Amniotic stem cell (primary cell): ENCODE results near the gene MAEA.
A peak's percentile ranks its signal among the peaks of the same experiment; 100 is the strongest.
"Not testable (repeated sequence)": the region's sequence is repeated elsewhere in the genome, so short reads cannot be mapped to it uniquely, and the experiment has no call there.

Experiments used
- DNase-seq: peaks from one replicate; lab custom pipeline; 2025; lab: John Stamatoyannopoulos, UW

MAEA gene

DNA sequence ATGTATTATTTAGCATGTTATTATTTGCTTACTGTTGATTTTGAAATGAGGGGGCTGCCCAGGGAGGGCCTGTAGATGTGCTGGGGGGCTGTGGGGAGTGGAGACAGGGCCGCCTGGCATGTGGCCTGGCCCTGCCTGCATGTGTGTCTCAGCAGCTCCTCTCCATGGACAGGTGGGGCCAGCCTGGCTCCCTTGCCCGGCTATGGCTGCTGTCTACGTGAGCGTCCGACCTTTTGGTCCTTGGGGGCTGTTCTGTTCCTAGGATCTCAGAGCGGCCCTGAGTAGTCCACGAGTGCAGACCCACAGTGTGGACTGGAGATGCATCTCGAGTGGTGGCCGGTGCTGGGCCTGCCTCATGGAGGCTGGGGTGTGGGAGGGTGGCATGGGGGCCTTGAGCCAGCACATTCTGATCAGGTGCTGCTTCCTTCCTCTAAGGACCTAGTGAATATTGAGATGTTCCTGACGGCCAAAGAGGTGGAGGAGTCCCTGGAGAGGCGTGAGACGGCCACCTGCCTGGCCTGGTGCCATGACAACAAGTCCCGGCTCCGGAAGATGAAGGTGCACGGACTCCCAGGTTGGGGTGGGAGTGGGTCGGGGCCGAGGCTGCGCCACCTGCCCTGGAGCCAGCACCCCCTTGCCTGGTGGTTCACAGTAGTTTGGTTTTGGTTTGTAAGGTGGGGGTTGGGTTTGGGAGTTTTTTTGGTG is 32.4 kb downstream of the MAEA start:
- no peak for DNase-seq

DNA sequence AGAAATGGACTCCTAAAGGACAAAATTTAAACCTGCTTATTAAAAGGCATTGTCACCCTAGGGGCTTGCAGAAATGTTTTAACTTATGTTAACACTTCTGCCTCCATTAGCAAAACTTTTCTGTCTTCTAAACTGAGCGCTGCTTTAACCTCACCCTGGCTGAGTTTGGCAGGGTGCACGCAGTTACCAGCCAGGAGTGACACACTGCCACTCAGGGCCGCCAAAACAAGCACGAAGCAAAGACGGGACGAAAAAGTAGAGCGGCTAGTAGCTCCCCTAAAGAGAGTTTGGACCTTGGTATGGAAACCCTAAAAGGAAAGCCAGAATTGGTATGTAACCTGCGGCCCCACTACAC is 33.6 kb downstream of the MAEA start:
- DNase-seq = no peak

GRCh38 chr4:1323635-1324442 is 34.1 kb downstream of the MAEA start:
- peak; percentile 60 for DNase-seq

DNA sequence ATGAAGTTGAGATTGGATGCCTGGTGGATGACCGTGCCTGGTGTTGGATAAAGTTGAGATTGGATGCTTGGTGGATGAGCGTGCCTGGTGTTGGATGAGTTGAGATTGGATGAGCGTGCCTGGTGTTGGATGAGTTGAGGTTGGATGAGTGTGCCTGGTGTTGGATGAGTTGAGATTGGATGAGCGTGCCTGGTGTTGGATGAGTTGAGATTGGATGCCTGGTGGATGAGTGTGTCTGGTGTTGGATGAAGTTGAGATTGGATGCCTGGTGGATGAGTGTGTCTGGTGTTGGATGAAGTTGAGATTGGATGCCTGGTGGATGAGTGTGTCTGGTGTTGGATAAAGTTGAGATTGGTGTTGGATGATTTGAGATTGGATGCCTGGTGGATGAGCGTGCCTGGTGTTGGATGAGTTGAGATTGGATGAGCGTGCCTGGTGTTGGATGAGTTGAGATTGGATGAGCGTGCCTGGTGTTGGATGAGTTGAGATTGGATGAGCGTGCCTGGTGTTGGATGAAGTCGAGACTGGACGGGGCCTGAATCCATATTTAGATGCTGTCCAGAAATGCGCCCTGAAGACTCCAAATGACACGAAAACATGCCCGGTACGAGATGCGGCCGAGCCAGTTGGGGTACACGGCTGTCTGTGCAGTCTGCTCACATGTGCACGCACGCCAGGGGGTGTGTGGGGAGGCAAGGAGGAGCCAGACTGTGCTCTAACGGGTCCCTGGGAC is 34.9 kb downstream of the MAEA start:
- DNase-seq = peak; percentile 50

DNA sequence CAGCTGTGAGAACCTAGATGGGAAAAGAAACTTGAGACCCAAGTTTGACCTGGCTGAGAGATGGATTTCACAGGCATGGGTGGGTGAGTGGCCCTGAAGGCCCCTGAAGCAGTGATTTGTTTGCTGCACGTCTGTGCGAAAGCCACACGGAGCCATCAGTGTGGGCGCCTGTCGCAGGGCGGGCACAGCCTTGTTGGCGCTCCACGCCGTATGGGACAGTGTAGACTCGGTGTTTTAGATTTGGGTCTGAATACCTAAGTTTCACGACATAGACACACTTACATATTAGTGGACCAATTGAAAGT is 35.4 kb downstream of the MAEA start:
- DNase-seq = no peak

- DNase-seq = no peak
Measured at GRCh38 chr4:1325681-1326635, 36.3 kb downstream of the MAEA start.

DNA sequence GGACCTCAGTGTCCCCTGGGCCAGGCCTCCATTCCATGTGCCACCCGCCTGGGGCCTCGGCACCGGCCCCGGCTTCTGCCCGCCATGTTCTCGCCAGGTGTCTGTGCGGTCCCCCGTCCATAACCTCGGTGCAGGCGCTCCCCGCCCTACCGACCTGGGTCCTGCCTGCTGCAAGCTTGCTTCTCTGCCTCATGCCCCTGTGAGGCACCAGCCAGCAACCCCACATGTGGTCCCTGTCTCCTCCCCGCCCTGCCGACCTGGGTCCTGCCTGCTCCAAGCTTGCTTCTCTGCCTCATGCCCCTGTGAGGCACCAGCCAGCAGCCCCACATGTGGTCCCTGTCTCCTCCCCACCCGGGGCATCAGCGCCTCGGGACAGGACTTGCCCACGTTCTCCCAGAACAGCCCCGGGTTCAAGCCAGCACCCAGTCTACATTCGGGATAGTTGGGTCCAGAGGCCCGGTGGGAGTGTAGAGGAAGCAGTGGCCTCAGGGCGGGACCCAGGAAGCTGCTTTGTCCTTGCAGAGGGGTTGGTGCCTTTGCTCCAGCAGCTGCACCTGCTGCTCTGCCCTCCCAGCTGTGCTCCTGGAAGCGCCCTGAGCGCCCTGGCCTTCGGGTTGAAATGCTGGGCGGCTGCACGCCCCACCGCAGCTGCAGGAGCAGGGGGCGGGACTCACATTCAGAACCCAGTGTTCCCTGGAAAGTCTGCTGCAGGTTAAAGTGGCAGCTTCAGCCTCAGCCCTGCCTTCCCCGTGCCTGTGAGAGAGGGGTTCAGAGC is 37.2 kb downstream of the MAEA start:
- DNase-seq = no peak

DNA sequence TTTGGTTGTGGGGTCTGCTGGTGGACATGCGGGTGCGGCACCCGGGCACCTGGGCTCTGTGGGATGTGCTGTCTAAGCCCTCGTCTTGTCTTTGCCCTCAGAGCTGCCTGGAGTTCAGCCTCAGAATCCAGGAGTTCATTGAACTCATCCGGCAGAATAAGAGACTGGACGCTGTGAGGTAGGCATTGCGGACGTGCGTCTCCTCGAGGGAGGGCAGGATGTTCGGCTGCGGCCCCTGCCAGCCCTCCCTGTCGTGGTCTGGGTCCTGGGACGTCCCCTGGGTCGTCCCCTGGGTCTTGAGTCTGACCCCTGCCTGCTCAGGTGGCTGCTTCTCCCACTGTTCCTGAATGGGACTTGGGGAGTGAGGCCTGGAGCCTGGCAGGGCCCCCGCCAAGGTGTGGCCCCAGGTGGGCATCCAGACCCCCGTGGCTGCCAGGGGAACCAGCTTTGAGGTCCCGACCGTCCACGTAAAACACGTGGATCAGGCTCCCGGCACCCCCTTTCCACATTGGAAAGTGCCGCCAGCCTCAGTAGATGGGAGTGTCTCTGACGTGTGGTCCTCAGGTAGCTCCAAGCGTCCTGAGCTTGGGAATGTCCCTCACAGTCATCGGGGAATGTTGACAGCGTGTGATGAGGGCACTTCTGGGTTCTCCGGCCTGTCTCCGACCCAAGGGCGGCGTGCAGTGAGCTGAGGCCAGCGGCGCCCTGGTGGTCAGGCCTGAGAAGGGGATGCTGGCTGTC is 38.0 kb downstream of the MAEA start:
- no peak for DNase-seq

- no peak for DNase-seq
Measured at GRCh38 chr4:1328267-1329155, 38.8 kb downstream of the MAEA start.

DNA sequence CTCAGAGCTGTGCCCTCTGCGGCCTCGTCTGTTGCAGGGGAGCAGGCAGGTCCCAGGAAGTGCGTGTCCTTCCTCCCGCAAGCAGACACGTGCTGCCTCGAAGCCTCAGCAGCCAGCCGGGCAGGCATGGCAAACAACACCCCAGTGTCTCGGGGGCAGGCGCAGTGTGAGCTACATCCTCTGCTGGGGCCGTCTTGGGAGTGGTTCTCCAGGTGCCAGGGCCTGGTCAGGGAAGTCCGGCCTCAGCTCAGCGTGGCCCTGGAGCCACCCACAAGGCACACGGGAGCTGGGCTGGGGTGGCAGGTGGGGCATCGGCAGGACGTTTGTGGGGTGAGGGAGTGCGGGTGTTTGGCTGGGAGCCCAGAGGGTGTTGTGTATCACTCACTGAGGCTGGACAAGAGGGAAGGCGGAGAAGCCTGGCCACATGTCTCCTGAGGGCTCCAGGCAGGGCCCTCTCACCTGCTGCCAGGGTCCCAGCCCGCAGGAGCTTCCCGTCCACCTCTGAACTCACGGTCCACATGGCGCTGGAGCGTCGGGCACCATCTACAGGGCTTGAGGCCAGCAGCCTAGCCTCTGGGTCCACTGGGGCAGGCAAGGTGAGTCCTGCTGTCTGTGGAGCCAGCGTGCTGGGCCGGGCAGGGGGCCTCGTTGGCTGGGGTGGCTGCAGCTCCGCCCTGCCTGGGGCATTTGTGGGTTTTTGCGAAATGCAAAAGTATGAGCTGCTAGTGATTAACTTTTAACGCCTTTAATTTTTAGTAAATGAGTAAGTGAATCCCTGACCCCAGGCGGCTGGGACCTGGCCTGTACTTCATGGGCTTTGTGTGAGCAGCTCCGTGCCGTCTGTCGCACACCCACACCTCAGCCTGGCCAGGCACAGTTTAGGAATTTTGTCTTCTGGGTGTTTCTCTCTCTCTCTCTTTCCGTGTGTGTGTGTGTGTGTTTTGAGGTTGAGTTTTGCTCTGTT is 40.0 kb downstream of the MAEA start:
- no peak for DNase-seq

GRCh38 chr4:1330761-1331590 is 41.3 kb downstream of the MAEA start:
- DNase-seq = no peak

- no peak for DNase-seq
Measured at GRCh38 chr4:1331591-1332353, 42.1 kb downstream of the MAEA start.

DNA sequence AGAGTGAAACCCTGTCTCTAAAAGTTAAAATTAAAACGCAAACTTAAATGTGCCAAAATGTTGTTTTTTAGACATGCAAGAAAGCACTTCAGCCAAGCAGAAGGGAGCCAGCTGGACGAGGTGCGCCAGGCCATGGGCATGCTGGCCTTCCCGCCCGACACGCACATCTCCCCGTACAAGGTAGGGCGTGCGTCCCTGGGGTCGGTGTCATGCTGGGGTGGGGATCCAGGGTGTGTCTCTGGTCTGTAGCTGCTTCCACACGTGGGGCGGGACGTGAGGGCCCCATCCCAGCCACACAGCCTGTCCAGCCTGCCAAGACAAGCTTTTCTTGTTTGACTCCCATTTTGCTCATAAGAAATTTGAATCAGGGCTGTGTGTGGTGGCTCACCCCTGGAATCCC is 43.0 kb downstream of the MAEA start:
- no peak for DNase-seq

DNA sequence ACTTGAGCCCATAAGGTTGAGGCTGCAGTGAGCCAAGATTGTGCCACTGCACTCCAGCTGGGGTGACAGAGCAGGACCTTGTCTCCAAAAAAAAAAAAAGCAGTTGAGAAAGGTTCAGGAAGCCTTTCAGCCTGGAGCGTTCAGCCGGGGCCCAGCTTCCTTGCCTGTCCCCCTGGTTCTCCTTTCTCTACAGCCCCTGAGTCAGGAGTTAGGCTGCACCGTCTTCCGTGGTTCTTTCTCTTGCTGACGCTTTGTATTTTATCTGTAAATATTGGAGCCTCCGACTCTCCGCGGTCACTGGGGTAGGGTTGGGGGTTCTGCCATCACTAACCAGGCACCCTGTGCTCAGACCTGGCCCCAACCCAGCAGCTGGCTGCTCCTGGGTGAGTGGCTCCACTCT is 43.6 kb downstream of the MAEA start:
- no peak for DNase-seq

GRCh38 chr4:1333851-1334578 is 44.3 kb downstream of the MAEA start:
- not testable (repeated sequence) for DNase-seq

DNA sequence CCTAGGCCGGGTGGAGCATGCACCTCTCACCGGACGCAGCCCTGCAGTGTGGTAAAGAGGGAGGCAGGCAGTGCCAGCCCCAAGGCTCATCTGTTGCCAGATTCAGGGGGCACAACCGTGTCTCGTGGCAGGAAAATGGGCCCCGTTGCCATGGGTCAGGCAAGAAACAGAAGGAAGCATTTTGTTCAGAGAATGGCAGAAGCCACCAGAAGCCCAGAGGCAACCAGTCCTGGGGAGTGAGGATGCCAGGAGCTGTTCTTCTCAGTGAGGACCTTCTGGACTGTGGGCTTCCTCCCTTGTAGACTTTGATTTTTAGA is 44.8 kb downstream of the MAEA start:
- DNase-seq = no peak
